T1000 (cell line): ENCODE measurements around the gene RERE.

Source experiments
- DNase-seq: peaks from one replicate; lab custom pipeline; 2025; ENCODE audit warnings: mixed read lengths; lab: John Stamatoyannopoulos, UW

The RERE gene

GRCh38 chr1:8404460-8405370 is 412.7 kb downstream of the RERE start:
- no peak for DNase-seq

GRCh38 chr1:8402109-8402710 is 415.2 kb downstream of the RERE start:
- no peak for DNase-seq

GRCh38 chr1:8398677-8399076 is 418.8 kb downstream of the RERE start:
- DNase-seq, result no peak

GRCh38 chr1:8398086-8398485 is 419.4 kb downstream of the RERE start:
- no peak for DNase-seq

GRCh38 chr1:8397511-8397910 is 419.9 kb downstream of the RERE start:
- no peak for DNase-seq

GRCh38 chr1:8396786-8397406 is 420.5 kb downstream of the RERE start:
- DNase-seq, result peak; percentile 44

GRCh38 chr1:8396083-8396785 is 421.2 kb downstream of the RERE start:
- DNase-seq, result no peak

- no peak for DNase-seq
Measured at GRCh38 chr1:8395433-8395866, 422.0 kb downstream of the RERE start.

GRCh38 chr1:8394456-8395321 is 422.8 kb downstream of the RERE start:
- no peak for DNase-seq

- no peak for DNase-seq
Measured at GRCh38 chr1:8392522-8392921, 424.9 kb downstream of the RERE start.

- no peak for DNase-seq
Measured at GRCh38 chr1:8390707-8391106, 426.7 kb downstream of the RERE start.

- no peak for DNase-seq
Measured at GRCh38 chr1:8389958-8390535, 427.4 kb downstream of the RERE start.

- no peak for DNase-seq
Measured at GRCh38 chr1:8388732-8389562, 428.5 kb downstream of the RERE start.

GRCh38 chr1:8386247-8386646 is 431.2 kb downstream of the RERE start:
- DNase-seq, result no peak

GRCh38 chr1:8384577-8384976 is 432.9 kb downstream of the RERE start:
- no peak for DNase-seq

- no peak for DNase-seq
Measured at GRCh38 chr1:8384088-8384487, 433.4 kb downstream of the RERE start.

GRCh38 chr1:8382608-8383505 is 434.6 kb downstream of the RERE start:
- DNase-seq, result no peak

GRCh38 chr1:8382051-8382505 is 435.4 kb downstream of the RERE start:
- DNase-seq, result no peak

- DNase-seq, result no peak
Measured at GRCh38 chr1:8381618-8382017, 435.8 kb downstream of the RERE start.
